IMR-90 (cell line): ENCODE results near the gene SELENOP. TPM values are rescaled to one million over a fixed set of nuclear protein-coding genes. Genes with fewer than 3 reads are reported as not detected.
A peak's percentile ranks its signal among the peaks of the same experiment; 100 is the strongest.

Experiments used
- ATAC-seq: fragments of 200-7000 bp; cut with Tn5 transposase; 2 replicates; pipeline ENCODE4 v1.9.1; 2020; ENCODE audit warnings: low read depth, mild to moderate bottlenecking, moderate library complexity
- BruUV-seq: library from RNA; stranded (reverse); fragments of 400-500 nt; replicated peaks from 2 replicates; lab custom pipeline; 2021; lab: Mats Ljungman, UMichigan
- CTCF ChIA-PET: fragments of 300-600 bp; formaldehyde crosslinking; extraction: SDS; loops from one replicate; lab custom pipeline; 2021; ENCODE audit warnings: antibody characterized with exemption; lab: Yijun Ruan, JAX
- POLR2A ChIA-PET: fragments of 300-600 bp; sonication (Branson Sonifier 250); formaldehyde crosslinking; loops from one replicate; lab custom pipeline; 2022; ENCODE audit warnings: antibody characterized with exemption; ENCODE audit not compliant: unreplicated experiment; lab: Charles Lee
- DNase-seq: peaks from one replicate; pipeline ENCODE4 v3.0.0; 2013
- H2AFZ ChIP-seq: replicated peaks from 2 replicates; pipeline ENCODE3; 2013; ENCODE audit warnings: low read length, mild to moderate bottlenecking; ENCODE audit not compliant: poor library complexity
- H2AK5ac ChIP-seq: 2 replicates; pipeline ENCODE4 v1.6.1; 2013; ENCODE audit warnings: low read depth, low read length, inconsistent platforms
- H2AK9ac ChIP-seq: replicated peaks from 2 replicates; pipeline ENCODE3; 2013; ENCODE audit warnings: mild to moderate bottlenecking, low read depth, low read length, moderate library complexity; ENCODE audit not compliant: poor library complexity
- H2BK120ac ChIP-seq: 2 replicates; pipeline ENCODE4 v1.6.1; 2013; ENCODE audit warnings: low read depth, low read length, inconsistent platforms
- H2BK15ac ChIP-seq: 3 replicates; pipeline ENCODE4 v1.6.1; 2013; ENCODE audit warnings: low read depth, low read length, inconsistent platforms
- H2BK20ac ChIP-seq: 2 replicates; pipeline ENCODE4 v1.6.1; 2013; ENCODE audit warnings: low read depth, mild to moderate bottlenecking, inconsistent platforms, low read length, moderate library complexity
- H2BK5ac ChIP-seq: 2 replicates; pipeline ENCODE4 v1.6.1; 2013; ENCODE audit warnings: mild to moderate bottlenecking, low read depth, low read length, inconsistent platforms; ENCODE audit not compliant: poor library complexity, severe bottlenecking
- H3K14ac ChIP-seq: replicated peaks from 2 replicates; pipeline ENCODE4 v1.6.1; 2013; ENCODE audit warnings: low read depth, low read length, inconsistent platforms
- H3K18ac ChIP-seq: 2 replicates; pipeline ENCODE4 v1.6.1; 2013; ENCODE audit warnings: low read depth, low read length, control low read depth
- H3K23ac ChIP-seq: 2 replicates; pipeline ENCODE4 v1.6.1; 2013; ENCODE audit warnings: low read depth, low read length, inconsistent platforms
- H3K27ac ChIP-seq: 2 replicates; pipeline ENCODE4 v1.5.1; 2013; ENCODE audit warnings: mild to moderate bottlenecking, control low read depth, low read length; ENCODE audit not compliant: insufficient read depth
- H3K27me3 ChIP-seq: 2 replicates; pipeline ENCODE4 v1.6.1; 2013; ENCODE audit warnings: low read length; ENCODE audit not compliant: control insufficient read depth, insufficient read depth
- H3K36me3 ChIP-seq: 2 replicates; pipeline ENCODE4 v1.6.1; 2013; ENCODE audit warnings: low read length, mixed read lengths; ENCODE audit not compliant: control insufficient read depth, insufficient read depth
- H3K4ac ChIP-seq: 2 replicates; pipeline ENCODE4 v1.6.1; 2013; ENCODE audit warnings: low read depth, low read length, inconsistent platforms
- H3K4me1 ChIP-seq: 2 replicates; pipeline ENCODE4 v1.6.1; 2013; ENCODE audit warnings: low read length, mixed read lengths; ENCODE audit not compliant: control insufficient read depth, insufficient read depth
- H3K4me2 ChIP-seq: 2 replicates; pipeline ENCODE4 v1.6.1; 2013; ENCODE audit warnings: low read depth, mild to moderate bottlenecking, control low read depth, low read length, moderate library complexity
- H3K4me3 ChIP-seq: 2 replicates; pipeline ENCODE4 v1.5.1; 2013; ENCODE audit warnings: low read depth, mild to moderate bottlenecking, control low read depth, low read length, moderate library complexity; ENCODE audit not compliant: insufficient read depth
- H3K56ac ChIP-seq: 2 replicates; pipeline ENCODE4 v1.6.1; 2013; ENCODE audit warnings: low read length, inconsistent platforms; ENCODE audit not compliant: insufficient read depth; ENCODE audit errors: extremely low read depth
- H3K79me1 ChIP-seq, 2 experiments: 2 replicates each; pipeline ENCODE4 v1.6.1; 2013; ENCODE audit warnings: low read length in 2 of 2, inconsistent platforms in 1 of 2, low read depth in 1 of 2
- H3K9ac ChIP-seq: 2 replicates; pipeline ENCODE4 v1.6.1; 2013; ENCODE audit warnings: low read depth, low read length, control low read depth
- H3K9me1 ChIP-seq: 2 replicates; pipeline ENCODE4 v1.6.1; 2013; ENCODE audit warnings: low read length, inconsistent platforms; ENCODE audit not compliant: insufficient read depth
- H3K9me3 ChIP-seq: 2 replicates; pipeline ENCODE4 v1.6.1; 2013; ENCODE audit warnings: low read length; ENCODE audit not compliant: control insufficient read depth, insufficient read depth
- H4K20me1 ChIP-seq: 2 replicates; pipeline ENCODE4 v1.6.1; 2013; ENCODE audit warnings: low read length, inconsistent platforms; ENCODE audit not compliant: insufficient read depth
- H4K5ac ChIP-seq: 2 replicates; pipeline ENCODE4 v1.6.1; 2013; ENCODE audit warnings: mild to moderate bottlenecking, low read depth, low read length, control low read depth
- H4K8ac ChIP-seq, 2 experiments: 2 replicates each; pipeline ENCODE4 v1.6.1; 2013; ENCODE audit warnings: low read depth in 2 of 2, low read length in 2 of 2, control low read depth in 1 of 2, inconsistent platforms in 1 of 2
- H4K91ac ChIP-seq: 2 replicates; pipeline ENCODE4 v1.6.1; 2013; ENCODE audit warnings: low read depth, low read length, inconsistent platforms; ENCODE audit not compliant: insufficient read depth
- BHLHE40 ChIP-seq: fragments of 150-350 bp; IDR thresholded peaks from 2 replicates; pipeline ENCODE4 v1.6.1; 2016; ENCODE audit warnings: mild to moderate bottlenecking, low read depth, low read length
- CEBPB ChIP-seq: IDR thresholded peaks from 2 replicates; pipeline ENCODE4 v1.6.1; 2012; ENCODE audit warnings: low read depth, low read length, improper control_type of control experiment
- CHD1 ChIP-seq: IDR thresholded peaks from 2 replicates; pipeline ENCODE4 v1.6.1; 2012; ENCODE audit warnings: low read depth, low read length, improper control_type of control experiment
- FOS ChIP-seq: fragments of 150-350 bp; IDR thresholded peaks from 2 replicates; pipeline ENCODE4 v1.6.1; 2016; ENCODE audit warnings: low read depth, low read length
- MAFK ChIP-seq: IDR thresholded peaks from 2 replicates; pipeline ENCODE4 v1.6.1; 2012; ENCODE audit warnings: low read depth, low read length, improper control_type of control experiment
- MXI1 ChIP-seq: IDR thresholded peaks from 2 replicates; pipeline ENCODE4 v1.6.1; 2012; ENCODE audit warnings: low read depth, mild to moderate bottlenecking, low read length, moderate library complexity, borderline replicate concordance
- NFE2L2 ChIP-seq: fragments of 150-350 bp; IDR thresholded peaks from 2 replicates; pipeline ENCODE4 v1.6.1; 2016; ENCODE audit warnings: low read depth, mild to moderate bottlenecking, low read length
- POLR2A ChIP-seq: IDR thresholded peaks from 2 replicates; pipeline ENCODE4 v1.6.1; 2012; ENCODE audit warnings: mild to moderate bottlenecking, low read depth, low read length
- RAD21 ChIP-seq: IDR thresholded peaks from 2 replicates; pipeline ENCODE4 v1.6.1; 2012; ENCODE audit warnings: low read length, improper control_type of control experiment
- RCOR1 ChIP-seq: IDR thresholded peaks from 2 replicates; pipeline ENCODE4 v1.6.1; 2012; ENCODE audit warnings: mild to moderate bottlenecking, low read length, improper control_type of control experiment; ENCODE audit not compliant: insufficient replicate concordance
- RFX5 ChIP-seq: IDR thresholded peaks from 2 replicates; pipeline ENCODE4 v1.8.0; 2012; ENCODE audit warnings: low read depth, mild to moderate bottlenecking, low read length, moderate library complexity
- SMC3 ChIP-seq: fragments of 150-350 bp; IDR thresholded peaks from 2 replicates; pipeline ENCODE4 v1.6.1; 2016; ENCODE audit warnings: low read depth, mild to moderate bottlenecking, antibody characterized with exemption, low read length, moderate library complexity
- WGBS, 2 experiments: methylation state at CpG; one replicate each; pipeline versions ENCODE4 v1.1.5 to v1.1.7; 2013; ENCODE audit warnings: missing lambda C conversion rate in 2 of 2; ENCODE audit not compliant: insufficient read length in 1 of 2; ENCODE audit errors: extremely low coverage in 2 of 2; 5-methylcytosine and 5-hydroxymethylcytosine counted together
- dilution Hi-C: fragments of 300-500 bp; cut with HindIII; formaldehyde crosslinking; loops from one replicate; pipeline ENCODE4 v1.14.3; 2018; ENCODE audit warnings: low sequenced_read_pairs; ENCODE audit not compliant: unreplicated experiment
- in situ Hi-C: fragments of 300-500 bp; cut with MboI; formaldehyde crosslinking; loops from 3 replicates; pipeline ENCODE4 v1.14.3; 2019; ENCODE audit warnings: low sequenced_read_pairs, inconsistent platforms, mixed read lengths
- intact Hi-C: fragments of 100-400 bp; cut with micrococcal nuclease; formaldehyde crosslinking; loops from 2 replicates; pipeline ENCODE4 v1.10.0; 2022
- polyA plus RNA-seq, 3 experiments: library from polyadenylated mRNA; depleted of rRNA; stranded (reverse); fragments of >200 nt; gene quantifications; 2 replicates each; pipeline ENCODE4 v1.2.3, GENCODE V29; 2012; ENCODE audit warnings: low replicate concordance in 1 of 3
- total RNA-seq: library from RNA; depleted of rRNA; stranded (reverse); fragments of >200 nt; gene quantifications from 2 replicates; pipeline ENCODE4 v1.2.3, GENCODE V29; 2012
- TF ChIP-seq, protein P1 (sequence below): fragments of 150-350 bp; IDR thresholded peaks from 2 replicates; pipeline ENCODE4 v1.6.1; 2017; ENCODE audit warnings: mild to moderate bottlenecking, antibody characterized with exemption, low read length, low read depth
- TF ChIP-seq, protein P2 (sequence below): fragments of 150-350 bp; IDR thresholded peaks from 2 replicates; pipeline ENCODE4 v1.6.1; 2016; ENCODE audit warnings: low read depth, mild to moderate bottlenecking, low read length, moderate library complexity, borderline replicate concordance
- TF ChIP-seq, protein P3 (sequence below): conservative IDR thresholded peaks from 2 replicates; pipeline ENCODE4 v1.5.1; 2012; ENCODE audit warnings: mild to moderate bottlenecking, low read depth, low read length, improper control_type of control experiment

Gene SELENOP
- total and polyA plus RNA-seq, 2 of the 4 experiments (the other 2 are of a cell fraction) = 0.55 to 1.1 TPM

DNA sequence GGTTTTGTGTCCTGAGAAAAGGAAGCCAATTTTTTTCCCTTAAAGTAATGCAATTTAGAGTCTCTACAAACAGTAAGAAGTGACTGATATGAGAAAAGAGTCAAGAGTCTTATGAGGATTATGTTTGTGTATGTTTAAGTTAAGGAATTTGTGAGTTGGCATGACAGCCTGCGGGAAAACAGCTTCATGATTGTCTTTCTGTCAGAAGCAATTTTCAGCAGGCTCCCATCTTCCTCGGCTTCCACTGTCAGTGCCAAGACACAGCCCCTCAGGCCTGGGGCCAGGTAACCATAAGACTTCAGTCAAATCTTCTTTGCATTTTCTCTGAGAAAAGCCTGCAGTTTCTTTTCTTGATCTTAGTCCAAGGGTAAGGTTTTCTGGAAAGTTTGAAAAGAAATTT lies 17.0 kb upstream of the SELENOP start:
- no peak overlapping the region for H2BK15ac ChIP-seq
- H3K36me3 ChIP-seq = no peaks in the 10 kb centered on the region
- H4K91ac ChIP-seq = no peak overlapping the region
- in situ Hi-C loops = no loop called here
- H4K5ac ChIP-seq = no peak overlapping the region
- ChIA-PET POLR2A (no interaction called here), CTCF (no interaction called here)
- intact Hi-C loops = no loop called here
- BruUV-seq = no TSS peak
- H3K23ac ChIP-seq = no peak overlapping the region
- H3K4ac ChIP-seq = no peak overlapping the region
- H3K79me1 ChIP-seq = no peaks in the 10 kb centered on the region
- TF ChIP-seq RCOR1 (no peak), RAD21 (no peak), CHD1 (no peak), FOS (no peak), BHLHE40 (no peak), MXI1 (no peak), CEBPB (no peak), MAFK (no peak), RFX5 (no peak), NFE2L2 (no peak), SMC3 (no peak), POLR2A (no peak)
- TF ChIP-seq, protein P1, sequence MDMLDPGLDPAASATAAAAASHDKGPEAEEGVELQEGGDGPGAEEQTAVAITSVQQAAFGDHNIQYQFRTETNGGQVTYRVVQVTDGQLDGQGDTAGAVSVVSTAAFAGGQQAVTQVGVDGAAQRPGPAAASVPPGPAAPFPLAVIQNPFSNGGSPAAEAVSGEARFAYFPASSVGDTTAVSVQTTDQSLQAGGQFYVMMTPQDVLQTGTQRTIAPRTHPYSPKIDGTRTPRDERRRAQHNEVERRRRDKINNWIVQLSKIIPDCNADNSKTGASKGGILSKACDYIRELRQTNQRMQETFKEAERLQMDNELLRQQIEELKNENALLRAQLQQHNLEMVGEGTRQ = no peak
- TF ChIP-seq, protein P2, sequence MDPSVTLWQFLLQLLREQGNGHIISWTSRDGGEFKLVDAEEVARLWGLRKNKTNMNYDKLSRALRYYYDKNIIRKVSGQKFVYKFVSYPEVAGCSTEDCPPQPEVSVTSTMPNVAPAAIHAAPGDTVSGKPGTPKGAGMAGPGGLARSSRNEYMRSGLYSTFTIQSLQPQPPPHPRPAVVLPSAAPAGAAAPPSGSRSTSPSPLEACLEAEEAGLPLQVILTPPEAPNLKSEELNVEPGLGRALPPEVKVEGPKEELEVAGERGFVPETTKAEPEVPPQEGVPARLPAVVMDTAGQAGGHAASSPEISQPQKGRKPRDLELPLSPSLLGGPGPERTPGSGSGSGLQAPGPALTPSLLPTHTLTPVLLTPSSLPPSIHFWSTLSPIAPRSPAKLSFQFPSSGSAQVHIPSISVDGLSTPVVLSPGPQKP = no peak
- TF ChIP-seq, protein P3, sequence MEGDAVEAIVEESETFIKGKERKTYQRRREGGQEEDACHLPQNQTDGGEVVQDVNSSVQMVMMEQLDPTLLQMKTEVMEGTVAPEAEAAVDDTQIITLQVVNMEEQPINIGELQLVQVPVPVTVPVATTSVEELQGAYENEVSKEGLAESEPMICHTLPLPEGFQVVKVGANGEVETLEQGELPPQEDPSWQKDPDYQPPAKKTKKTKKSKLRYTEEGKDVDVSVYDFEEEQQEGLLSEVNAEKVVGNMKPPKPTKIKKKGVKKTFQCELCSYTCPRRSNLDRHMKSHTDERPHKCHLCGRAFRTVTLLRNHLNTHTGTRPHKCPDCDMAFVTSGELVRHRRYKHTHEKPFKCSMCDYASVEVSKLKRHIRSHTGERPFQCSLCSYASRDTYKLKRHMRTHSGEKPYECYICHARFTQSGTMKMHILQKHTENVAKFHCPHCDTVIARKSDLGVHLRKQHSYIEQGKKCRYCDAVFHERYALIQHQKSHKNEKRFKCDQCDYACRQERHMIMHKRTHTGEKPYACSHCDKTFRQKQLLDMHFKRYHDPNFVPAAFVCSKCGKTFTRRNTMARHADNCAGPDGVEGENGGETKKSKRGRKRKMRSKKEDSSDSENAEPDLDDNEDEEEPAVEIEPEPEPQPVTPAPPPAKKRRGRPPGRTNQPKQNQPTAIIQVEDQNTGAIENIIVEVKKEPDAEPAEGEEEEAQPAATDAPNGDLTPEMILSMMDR = no peak
- no peaks in the 10 kb centered on the region for H3K4me1 ChIP-seq
- H3K4me2 ChIP-seq = no peak overlapping the region
- H3K9me3 ChIP-seq = no peaks in the 10 kb centered on the region
- no peak overlapping the region for H3K9ac ChIP-seq
- DNase-seq (no peak), ATAC-seq (peak; percentile 29; the same call in 1 of the 2 replicates)
- no peaks in the 10 kb centered on the region; the same call in 1 of the 2 replicates for H3K9me1 ChIP-seq
- no peak overlapping the region for H3K4me3 ChIP-seq
- no peak overlapping the region for H3K14ac ChIP-seq
- dilution Hi-C loops = no loop called here
- no peaks in the 10 kb centered on the region for H4K20me1 ChIP-seq
- peaks cover 4% of the 10 kb centered on the region; the same call in 1 of the 2 replicates for H3K27me3 ChIP-seq
- no peak overlapping the region for H2BK120ac ChIP-seq
- H3K18ac ChIP-seq = no peak overlapping the region
- WGBS, 2 experiments = 0% methylated on average over 1 of the region's 2 CpGs; no CpG with 5 or more reads in 1 of the 2 experiments
- no peak overlapping the region for H4K8ac ChIP-seq
- H3K27ac ChIP-seq = no peak overlapping the region
- no peak overlapping the region for H2AK9ac ChIP-seq
- H2AK5ac ChIP-seq = no peak overlapping the region
- H2BK5ac ChIP-seq = no peak overlapping the region
- no peak overlapping the region for H3K56ac ChIP-seq
- no peak overlapping the region for H2BK20ac ChIP-seq
- no peak overlapping the region for H2AFZ ChIP-seq
